Jurkat, Clone E6-1 (cell line): ENCODE data around the gene HRH1. TPM values are rescaled to one million over a fixed set of nuclear protein-coding genes. Genes with fewer than 3 reads are reported as not detected.
"Not testable (repeated sequence)": the region's sequence is repeated elsewhere in the genome, so short reads cannot be mapped to it uniquely, and the experiment has no call there.

Experiments
- DNase-seq: peaks from one replicate; pipeline ENCODE4 v3.0.0-alpha.2; 2011; ENCODE audit warnings: low read depth, low spot score
- H3K4me3 ChIP-seq: 2 replicates; pipeline ENCODE4 v1.5.1; 2011; ENCODE audit warnings: mild to moderate bottlenecking, low read length, control low read depth, moderate library complexity
- polyA plus RNA-seq: library from polyadenylated mRNA; unstranded; fragments of >200 nt; gene quantifications from one replicate; pipeline ENCODE4 v1.2.1, GENCODE V29; 2012; ENCODE audit warnings: missing spikeins; ENCODE audit not compliant: insufficient read length, insufficient read depth

Gene HRH1
- polyA plus RNA-seq = 0.93 TPM

GRCh38 chr3:11154036-11154952 lies at the start of gene HRH1:
Gene HRH1, plus strand, starts transcription at chr3:11154493. Its CDS starts 104,545 bp downstream, at chr3:11259038.
- no peak within 1 kb of the TSS for H3K4me3 ChIP-seq
- no peak for DNase-seq

- DNase-seq, H3K4me3 ChIP-seq: not testable (repeated sequence)
Observed at GRCh38 chr3:11113316-11113715, 41.0 kb upstream of the HRH1 start.

GRCh38 chr3:11115548-11115947 lies 38.7 kb upstream of the HRH1 start:
- no peak for DNase-seq
- no peak overlapping the region for H3K4me3 ChIP-seq

GRCh38 chr3:11116336-11117059 lies 37.8 kb upstream of the HRH1 start:
- H3K4me3 ChIP-seq = no peak overlapping the region
- no peak for DNase-seq

- no peak overlapping the region for H3K4me3 ChIP-seq
- no peak for DNase-seq
Observed at GRCh38 chr3:11117591-11117990, 36.7 kb upstream of the HRH1 start.

GRCh38 chr3:11118181-11118682 lies 36.1 kb upstream of the HRH1 start:
- H3K4me3 ChIP-seq = no peak overlapping the region
- no peak for DNase-seq

GRCh38 chr3:11120091-11120805 lies 34.0 kb upstream of the HRH1 start:
- H3K4me3 ChIP-seq = no peak overlapping the region
- DNase-seq = no peak

- no peak for DNase-seq
- H3K4me3 ChIP-seq = no peak overlapping the region
Observed at GRCh38 chr3:11126653-11127052, 27.6 kb upstream of the HRH1 start.

- no peak for DNase-seq
- H3K4me3 ChIP-seq = no peak overlapping the region
Observed at GRCh38 chr3:11128682-11129632, 25.3 kb upstream of the HRH1 start.

- no peak overlapping the region for H3K4me3 ChIP-seq
- no peak for DNase-seq
Observed at GRCh38 chr3:11130385-11130784, 23.9 kb upstream of the HRH1 start.

GRCh38 chr3:11131371-11131770 lies 22.9 kb upstream of the HRH1 start:
- no peak overlapping the region for H3K4me3 ChIP-seq
- DNase-seq = no peak

GRCh38 chr3:11131886-11132285 lies 22.4 kb upstream of the HRH1 start:
- H3K4me3 ChIP-seq, DNase-seq: not testable (repeated sequence)

- no peak overlapping the region for H3K4me3 ChIP-seq
- DNase-seq = no peak
Observed at GRCh38 chr3:11132861-11133260, 21.4 kb upstream of the HRH1 start.

GRCh38 chr3:11134794-11135193 lies 19.5 kb upstream of the HRH1 start:
- H3K4me3 ChIP-seq = no peak overlapping the region
- no peak for DNase-seq

- H3K4me3 ChIP-seq = no peak overlapping the region
Observed at GRCh38 chr3:11136116-11136515, 18.2 kb upstream of the HRH1 start.

GRCh38 chr3:11136830-11137626 lies 17.3 kb upstream of the HRH1 start:
- DNase-seq = peak; percentile 12
- H3K4me3 ChIP-seq = no peak overlapping the region

More at GRCh38 chr3:11136116-11136515, 18.2 kb upstream of the HRH1 start:
- no peak for DNase-seq

GRCh38 chr3:11137627-11137959 lies 16.7 kb upstream of the HRH1 start:
- no peak overlapping the region for H3K4me3 ChIP-seq
- DNase-seq = no peak

- H3K4me3 ChIP-seq = no peak overlapping the region
- no peak for DNase-seq
Observed at GRCh38 chr3:11138371-11138770, 15.9 kb upstream of the HRH1 start.
